ENCODE results near the gene AFG1L.
"Not testable (repeated sequence)": the region's sequence is repeated elsewhere in the genome, so short reads cannot be mapped to it uniquely, and the experiment has no call there.

AFG1L gene

GRCh38 chr6:108442770-108443520 lies 148.1 kb downstream of the AFG1L start:
- no peak overlapping the region for H2AFZ ChIP-seq (ENCODE audit: low read depth, low read length)
- H3K27me3 ChIP-seq (ENCODE audit: low read depth, low read length), result peaks cover 42% of the 10 kb centered on the region

GRCh38 chr6:108446629-108447150 lies 151.8 kb downstream of the AFG1L start:
- Histone ChIP-seq H3K9ac (ENCODE audit: low read length) (no peak overlapping the region), H3K27ac (ENCODE audit: low read length) (no peak overlapping the region), H2AFZ (ENCODE audit: low read depth, low read length) (no peak overlapping the region), H3K27me3 (ENCODE audit: low read depth, low read length) (peaks cover 51% of the 10 kb centered on the region), H3K4me1 (ENCODE audit: low read length) (peaks cover 25% of the 10 kb centered on the region), H3K4me2 (ENCODE audit: low read length) (no peak overlapping the region), H3K9me3 (ENCODE audit: insufficient read depth, low read length) (no peaks in the 10 kb centered on the region), H3K4me3 (ENCODE audit: low read length) (no peak overlapping the region), H4K20me1 (ENCODE audit: insufficient read depth, low read length) (peaks cover 17% of the 10 kb centered on the region), H3K36me3 (replicated peaks; ENCODE audit: low read depth, low read length) (no peaks in the 10 kb centered on the region), H3K79me2 (ENCODE audit: low read length) (no peaks in the 10 kb centered on the region)
- TF ChIP-seq EZH2phosphoT487 (IDR thresholded peaks at IDR 0.05; ENCODE audit: low read depth) (no peak), CTCF (IDR thresholded peaks at IDR 0.05; ENCODE audit: low read depth, low read length) (0 out of 2 replicates have a peak, but pooled peaks have one; percentile 7)

More at GRCh38 chr6:108442770-108443520, 148.1 kb downstream of the AFG1L start:
- peaks cover 16% of the 10 kb centered on the region for H4K20me1 ChIP-seq (ENCODE audit: insufficient read depth, low read length)
- H3K79me2 ChIP-seq (ENCODE audit: low read length), result no peaks in the 10 kb centered on the region
- no peak overlapping the region for H3K4me3 ChIP-seq (ENCODE audit: low read length)
- H3K36me3 ChIP-seq (replicated peaks; ENCODE audit: low read depth, low read length), result no peaks in the 10 kb centered on the region
- H3K4me1 ChIP-seq (ENCODE audit: low read length), result peaks cover 25% of the 10 kb centered on the region
- no peaks in the 10 kb centered on the region for H3K9me3 ChIP-seq (ENCODE audit: insufficient read depth, low read length)
- H3K9ac ChIP-seq (ENCODE audit: low read length), result no peak overlapping the region
- no peak overlapping the region for H3K27ac ChIP-seq (ENCODE audit: low read length)
- TF ChIP-seq EZH2phosphoT487 (IDR thresholded peaks at IDR 0.05; ENCODE audit: low read depth), result no peak
- TF ChIP-seq CTCF (IDR thresholded peaks at IDR 0.05; ENCODE audit: low read depth, low read length), result no peak
- no peak overlapping the region for H3K4me2 ChIP-seq (ENCODE audit: low read length)

DNA sequence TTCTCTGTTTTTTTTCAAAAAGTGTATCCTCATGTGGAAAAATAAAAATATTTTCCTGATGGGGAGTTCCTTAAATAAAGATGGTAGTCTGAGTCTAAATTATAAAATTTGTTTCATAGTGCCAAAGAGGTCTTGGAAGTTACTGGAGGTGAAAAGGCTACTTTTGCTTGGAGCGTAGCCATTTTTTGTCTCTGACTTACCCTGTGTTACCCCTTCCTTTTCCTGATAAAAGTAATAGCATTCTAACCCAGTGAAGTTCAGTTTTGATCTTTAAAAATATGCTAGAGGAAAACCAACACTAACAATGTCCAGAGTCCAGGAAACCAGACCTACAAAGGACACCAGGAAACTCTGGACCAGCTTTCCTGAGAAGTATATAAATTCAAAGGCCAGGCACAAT lies 153.6 kb downstream of the AFG1L start:
- Histone ChIP-seq H2AFZ (ENCODE audit: low read depth, low read length) (no peak overlapping the region), H3K36me3 (replicated peaks; ENCODE audit: low read depth, low read length) (no peaks in the 10 kb centered on the region), H4K20me1 (ENCODE audit: insufficient read depth, low read length) (peaks cover 17% of the 10 kb centered on the region), H3K9me3 (ENCODE audit: insufficient read depth, low read length) (no peaks in the 10 kb centered on the region), H3K27ac (ENCODE audit: low read length) (no peak overlapping the region), H3K27me3 (ENCODE audit: low read depth, low read length) (peaks cover 38% of the 10 kb centered on the region), H3K4me3 (ENCODE audit: low read length) (no peak overlapping the region), H3K4me1 (ENCODE audit: low read length) (peaks cover 26% of the 10 kb centered on the region), H3K4me2 (ENCODE audit: low read length) (no peak overlapping the region), H3K9ac (ENCODE audit: low read length) (no peak overlapping the region), H3K79me2 (ENCODE audit: low read length) (no peaks in the 10 kb centered on the region)
- TF ChIP-seq EZH2phosphoT487 (IDR thresholded peaks at IDR 0.05; ENCODE audit: low read depth) (no peak), CTCF (IDR thresholded peaks at IDR 0.05; ENCODE audit: low read depth, low read length) (no peak)

- H3K36me3 ChIP-seq (replicated peaks; ENCODE audit: low read depth, low read length); H2AFZ ChIP-seq (ENCODE audit: low read depth, low read length); H3K79me2 ChIP-seq (ENCODE audit: low read length); H3K9ac ChIP-seq (ENCODE audit: low read length); H3K4me3 ChIP-seq (ENCODE audit: low read length); H3K27ac ChIP-seq (ENCODE audit: low read length); H3K9me3 ChIP-seq (ENCODE audit: insufficient read depth, low read length); H3K4me2 ChIP-seq (ENCODE audit: low read length): not testable (repeated sequence)
- Histone ChIP-seq H4K20me1 (ENCODE audit: insufficient read depth, low read length) (peaks cover 13% of the 10 kb centered on the region), H3K4me1 (ENCODE audit: low read length) (peaks cover 24% of the 10 kb centered on the region), H3K27me3 (ENCODE audit: low read depth, low read length) (peaks cover 28% of the 10 kb centered on the region)
Observed at GRCh38 chr6:108449717-108450116, 154.9 kb downstream of the AFG1L start.

All from OCI-LY3 (cell line).